IMR-90 (cell line): ENCODE results near the gene RUSC1. TPM values are rescaled to one million over a fixed set of nuclear protein-coding genes. Genes with fewer than 3 reads are reported as not detected.

ENCODE experiments used
- ATAC-seq: fragments of 200-7000 bp; cut with Tn5 transposase; 2 replicates; pipeline ENCODE4 v1.9.1; 2020; ENCODE audit warnings: low read depth, mild to moderate bottlenecking, moderate library complexity
- BruUV-seq: library from RNA; stranded (reverse); fragments of 400-500 nt; replicated peaks from 2 replicates; lab custom pipeline; 2021; lab: Mats Ljungman, UMichigan
- CTCF ChIA-PET: fragments of 300-600 bp; formaldehyde crosslinking; extraction: SDS; loops from one replicate; lab custom pipeline; 2021; ENCODE audit warnings: antibody characterized with exemption; lab: Yijun Ruan, JAX
- POLR2A ChIA-PET: fragments of 300-600 bp; sonication (Branson Sonifier 250); formaldehyde crosslinking; loops from one replicate; lab custom pipeline; 2022; ENCODE audit warnings: antibody characterized with exemption; ENCODE audit not compliant: unreplicated experiment; lab: Charles Lee
- DNase-seq: peaks from one replicate; pipeline ENCODE4 v3.0.0; 2013
- H2AFZ ChIP-seq: replicated peaks from 2 replicates; pipeline ENCODE3; 2013; ENCODE audit warnings: low read length, mild to moderate bottlenecking; ENCODE audit not compliant: poor library complexity
- H2AK5ac ChIP-seq: 2 replicates; pipeline ENCODE4 v1.6.1; 2013; ENCODE audit warnings: low read depth, low read length, inconsistent platforms
- H2AK9ac ChIP-seq: replicated peaks from 2 replicates; pipeline ENCODE3; 2013; ENCODE audit warnings: mild to moderate bottlenecking, low read depth, low read length, moderate library complexity; ENCODE audit not compliant: poor library complexity
- H2BK120ac ChIP-seq: 2 replicates; pipeline ENCODE4 v1.6.1; 2013; ENCODE audit warnings: low read depth, low read length, inconsistent platforms
- H2BK15ac ChIP-seq: 3 replicates; pipeline ENCODE4 v1.6.1; 2013; ENCODE audit warnings: low read depth, low read length, inconsistent platforms
- H2BK20ac ChIP-seq: 2 replicates; pipeline ENCODE4 v1.6.1; 2013; ENCODE audit warnings: low read depth, mild to moderate bottlenecking, inconsistent platforms, low read length, moderate library complexity
- H2BK5ac ChIP-seq: 2 replicates; pipeline ENCODE4 v1.6.1; 2013; ENCODE audit warnings: mild to moderate bottlenecking, low read depth, low read length, inconsistent platforms; ENCODE audit not compliant: poor library complexity, severe bottlenecking
- H3K14ac ChIP-seq: replicated peaks from 2 replicates; pipeline ENCODE4 v1.6.1; 2013; ENCODE audit warnings: low read depth, low read length, inconsistent platforms
- H3K18ac ChIP-seq: 2 replicates; pipeline ENCODE4 v1.6.1; 2013; ENCODE audit warnings: low read depth, low read length, control low read depth
- H3K23ac ChIP-seq: 2 replicates; pipeline ENCODE4 v1.6.1; 2013; ENCODE audit warnings: low read depth, low read length, inconsistent platforms
- H3K27ac ChIP-seq: 2 replicates; pipeline ENCODE4 v1.5.1; 2013; ENCODE audit warnings: mild to moderate bottlenecking, control low read depth, low read length; ENCODE audit not compliant: insufficient read depth
- H3K27me3 ChIP-seq: 2 replicates; pipeline ENCODE4 v1.6.1; 2013; ENCODE audit warnings: low read length; ENCODE audit not compliant: control insufficient read depth, insufficient read depth
- H3K36me3 ChIP-seq: 2 replicates; pipeline ENCODE4 v1.6.1; 2013; ENCODE audit warnings: low read length, mixed read lengths; ENCODE audit not compliant: control insufficient read depth, insufficient read depth
- H3K4ac ChIP-seq: 2 replicates; pipeline ENCODE4 v1.6.1; 2013; ENCODE audit warnings: low read depth, low read length, inconsistent platforms
- H3K4me1 ChIP-seq: 2 replicates; pipeline ENCODE4 v1.6.1; 2013; ENCODE audit warnings: low read length, mixed read lengths; ENCODE audit not compliant: control insufficient read depth, insufficient read depth
- H3K4me2 ChIP-seq: 2 replicates; pipeline ENCODE4 v1.6.1; 2013; ENCODE audit warnings: low read depth, mild to moderate bottlenecking, control low read depth, low read length, moderate library complexity
- H3K4me3 ChIP-seq: 2 replicates; pipeline ENCODE4 v1.5.1; 2013; ENCODE audit warnings: low read depth, mild to moderate bottlenecking, control low read depth, low read length, moderate library complexity; ENCODE audit not compliant: insufficient read depth
- H3K56ac ChIP-seq: 2 replicates; pipeline ENCODE4 v1.6.1; 2013; ENCODE audit warnings: low read length, inconsistent platforms; ENCODE audit not compliant: insufficient read depth; ENCODE audit errors: extremely low read depth
- H3K79me1 ChIP-seq, 2 experiments: 2 replicates each; pipeline ENCODE4 v1.6.1; 2013; ENCODE audit warnings: low read length in 2 of 2, inconsistent platforms in 1 of 2, low read depth in 1 of 2
- H3K9ac ChIP-seq: 2 replicates; pipeline ENCODE4 v1.6.1; 2013; ENCODE audit warnings: low read depth, low read length, control low read depth
- H3K9me1 ChIP-seq: 2 replicates; pipeline ENCODE4 v1.6.1; 2013; ENCODE audit warnings: low read length, inconsistent platforms; ENCODE audit not compliant: insufficient read depth
- H3K9me3 ChIP-seq: 2 replicates; pipeline ENCODE4 v1.6.1; 2013; ENCODE audit warnings: low read length; ENCODE audit not compliant: control insufficient read depth, insufficient read depth
- H4K20me1 ChIP-seq: 2 replicates; pipeline ENCODE4 v1.6.1; 2013; ENCODE audit warnings: low read length, inconsistent platforms; ENCODE audit not compliant: insufficient read depth
- H4K5ac ChIP-seq: 2 replicates; pipeline ENCODE4 v1.6.1; 2013; ENCODE audit warnings: mild to moderate bottlenecking, low read depth, low read length, control low read depth
- H4K8ac ChIP-seq, 2 experiments: 2 replicates each; pipeline ENCODE4 v1.6.1; 2013; ENCODE audit warnings: low read depth in 2 of 2, low read length in 2 of 2, control low read depth in 1 of 2, inconsistent platforms in 1 of 2
- H4K91ac ChIP-seq: 2 replicates; pipeline ENCODE4 v1.6.1; 2013; ENCODE audit warnings: low read depth, low read length, inconsistent platforms; ENCODE audit not compliant: insufficient read depth
- POLR2A ChIP-seq: IDR thresholded peaks from 2 replicates; pipeline ENCODE4 v1.6.1; 2012; ENCODE audit warnings: mild to moderate bottlenecking, low read depth, low read length
- RCOR1 ChIP-seq: IDR thresholded peaks from 2 replicates; pipeline ENCODE4 v1.6.1; 2012; ENCODE audit warnings: mild to moderate bottlenecking, low read length, improper control_type of control experiment; ENCODE audit not compliant: insufficient replicate concordance
- WGBS, 2 experiments: methylation state at CpG; one replicate each; pipeline versions ENCODE4 v1.1.5 to v1.1.7; 2013; ENCODE audit warnings: missing lambda C conversion rate in 2 of 2; ENCODE audit not compliant: insufficient read length in 1 of 2; ENCODE audit errors: extremely low coverage in 2 of 2; 5-methylcytosine and 5-hydroxymethylcytosine counted together
- dilution Hi-C: fragments of 300-500 bp; cut with HindIII; formaldehyde crosslinking; loops from one replicate; pipeline ENCODE4 v1.14.3; 2018; ENCODE audit warnings: low sequenced_read_pairs; ENCODE audit not compliant: unreplicated experiment
- in situ Hi-C: fragments of 300-500 bp; cut with MboI; formaldehyde crosslinking; loops from 3 replicates; pipeline ENCODE4 v1.14.3; 2019; ENCODE audit warnings: low sequenced_read_pairs, inconsistent platforms, mixed read lengths
- intact Hi-C: fragments of 100-400 bp; cut with micrococcal nuclease; formaldehyde crosslinking; loops from 2 replicates; pipeline ENCODE4 v1.10.0; 2022
- polyA plus RNA-seq, 3 experiments: library from polyadenylated mRNA; depleted of rRNA; stranded (reverse); fragments of >200 nt; gene quantifications; 2 replicates each; pipeline ENCODE4 v1.2.3, GENCODE V29; 2012; ENCODE audit warnings: low replicate concordance in 1 of 3
- total RNA-seq: library from RNA; depleted of rRNA; stranded (reverse); fragments of >200 nt; gene quantifications from 2 replicates; pipeline ENCODE4 v1.2.3, GENCODE V29; 2012

Gene RUSC1
- total and polyA plus RNA-seq, 2 of the 4 experiments (the other 2 are of a cell fraction): 4.1 to 31.4 TPM

DNA sequence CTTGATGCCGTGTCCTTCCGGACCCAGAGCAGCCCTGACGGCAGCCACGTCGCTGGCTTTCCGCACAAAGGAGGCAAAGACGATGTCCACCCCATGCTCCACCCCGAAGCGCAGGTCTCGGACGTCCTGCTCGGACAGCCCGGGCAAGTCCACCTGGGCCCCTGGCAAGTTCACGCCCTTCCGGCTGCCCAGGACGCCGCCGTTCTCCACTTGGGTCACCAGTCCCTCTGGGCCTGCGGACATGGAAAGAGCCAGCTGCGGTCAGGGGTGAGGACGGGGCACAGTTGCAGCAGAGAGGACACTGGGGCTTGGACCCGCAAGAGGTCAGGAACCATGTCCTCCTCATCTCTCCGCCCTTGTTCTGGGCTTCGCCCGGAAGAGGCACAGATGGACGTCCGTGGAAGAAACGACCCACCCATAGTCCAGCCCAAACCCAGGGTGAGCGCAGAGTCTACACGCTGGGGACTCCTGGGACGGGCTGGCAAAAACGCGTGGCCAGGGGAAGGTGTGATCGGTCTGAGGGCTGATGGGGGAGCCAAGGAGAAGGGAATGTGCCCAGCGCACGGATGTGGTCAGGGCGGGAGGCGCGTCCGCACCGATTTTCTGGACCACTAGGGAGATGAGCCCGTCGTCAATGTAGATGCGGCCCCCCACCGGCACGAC is 26.0 kb upstream of the RUSC1 start:
- TF ChIP-seq POLR2A: no peak
- TF ChIP-seq RCOR1: no peak
- no peak overlapping the region for H2BK15ac ChIP-seq
- no peak overlapping the region for H4K5ac ChIP-seq
- 43% methylated on average over 26 of the region's 46 CpGs; no CpG with 5 or more reads in 1 of the 2 experiments for WGBS, 2 experiments
- no peak overlapping the region for H3K4me2 ChIP-seq
- no peak overlapping the region for H3K56ac ChIP-seq
- no peaks in the 10 kb centered on the region for H4K20me1 ChIP-seq
- H3K18ac ChIP-seq: no peak overlapping the region
- H2BK120ac ChIP-seq: no peak overlapping the region
- dilution Hi-C loops (no loop called here), intact Hi-C loops (no loop called here), in situ Hi-C loops (no loop called here)
- H4K8ac ChIP-seq: no peak overlapping the region
- H3K79me1 ChIP-seq: no peaks in the 10 kb centered on the region
- H2AFZ ChIP-seq: peak overlapping the region; percentile 18
- no TSS peak for BruUV-seq
- no peak overlapping the region for H3K4ac ChIP-seq
- H3K9me3 ChIP-seq: peaks cover 2% of the 10 kb centered on the region; the same call in 1 of the 2 replicates
- H3K36me3 ChIP-seq: no peaks in the 10 kb centered on the region
- H2AK9ac ChIP-seq: peak overlapping the region; percentile 1
- CTCF ChIA-PET: no interaction called here
- no peak overlapping the region for H3K14ac ChIP-seq
- no peak overlapping the region for H2AK5ac ChIP-seq
- no peak for DNase-seq
- POLR2A ChIA-PET: no interaction called here
- peaks cover 57% of the 10 kb centered on the region for H3K27me3 ChIP-seq
- no peak overlapping the region for H4K91ac ChIP-seq
- no peak overlapping the region for H3K9ac ChIP-seq
- H3K23ac ChIP-seq: no peak overlapping the region
- no peak overlapping the region for H3K4me3 ChIP-seq
- no peak overlapping the region for H3K27ac ChIP-seq
- no peak overlapping the region for H2BK5ac ChIP-seq
- H2BK20ac ChIP-seq: no peak overlapping the region
- no peaks in the 10 kb centered on the region for H3K4me1 ChIP-seq
- no peaks in the 10 kb centered on the region for H3K9me1 ChIP-seq
- no peak for ATAC-seq
